Measurements from ENCODE around the gene CACNG4. TPM values are rescaled to one million over a fixed set of nuclear protein-coding genes. Genes with fewer than 3 reads are reported as not detected.

Gene CACNG4
- total RNA-seq, 4 donors from 2014 or later: 0.56 to 2.2 (median 1.1) TPM; not detected in 1

DNA sequence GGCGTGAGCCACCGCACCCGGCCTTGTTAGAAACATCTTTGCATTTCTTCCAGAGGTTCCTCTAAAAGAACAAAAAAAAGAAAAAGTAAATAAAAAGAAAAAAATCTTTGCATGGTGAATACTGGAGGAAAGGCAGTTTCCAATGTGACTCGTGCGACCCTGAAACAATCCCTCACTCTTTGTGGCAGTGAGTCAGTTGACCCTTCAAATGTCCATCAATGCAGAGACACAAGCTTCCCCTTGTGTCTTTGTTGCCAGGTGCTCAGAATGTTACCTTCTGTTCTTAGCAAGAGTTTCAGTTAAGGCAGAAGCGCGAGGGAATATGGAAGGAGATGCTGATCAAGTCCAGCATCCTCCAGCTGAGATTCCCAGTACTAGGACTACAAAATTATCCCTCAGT is 16.4 kb downstream of the CACNG4 start:
- no peak for DNase-seq (ENCODE audit: low spot score)
- TF ChIP-seq, protein P1, sequence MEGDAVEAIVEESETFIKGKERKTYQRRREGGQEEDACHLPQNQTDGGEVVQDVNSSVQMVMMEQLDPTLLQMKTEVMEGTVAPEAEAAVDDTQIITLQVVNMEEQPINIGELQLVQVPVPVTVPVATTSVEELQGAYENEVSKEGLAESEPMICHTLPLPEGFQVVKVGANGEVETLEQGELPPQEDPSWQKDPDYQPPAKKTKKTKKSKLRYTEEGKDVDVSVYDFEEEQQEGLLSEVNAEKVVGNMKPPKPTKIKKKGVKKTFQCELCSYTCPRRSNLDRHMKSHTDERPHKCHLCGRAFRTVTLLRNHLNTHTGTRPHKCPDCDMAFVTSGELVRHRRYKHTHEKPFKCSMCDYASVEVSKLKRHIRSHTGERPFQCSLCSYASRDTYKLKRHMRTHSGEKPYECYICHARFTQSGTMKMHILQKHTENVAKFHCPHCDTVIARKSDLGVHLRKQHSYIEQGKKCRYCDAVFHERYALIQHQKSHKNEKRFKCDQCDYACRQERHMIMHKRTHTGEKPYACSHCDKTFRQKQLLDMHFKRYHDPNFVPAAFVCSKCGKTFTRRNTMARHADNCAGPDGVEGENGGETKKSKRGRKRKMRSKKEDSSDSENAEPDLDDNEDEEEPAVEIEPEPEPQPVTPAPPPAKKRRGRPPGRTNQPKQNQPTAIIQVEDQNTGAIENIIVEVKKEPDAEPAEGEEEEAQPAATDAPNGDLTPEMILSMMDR (IDR thresholded peaks at IDR 0.05): no peak
- no peak for ATAC-seq (ENCODE audit: low FRiP score)

DNA sequence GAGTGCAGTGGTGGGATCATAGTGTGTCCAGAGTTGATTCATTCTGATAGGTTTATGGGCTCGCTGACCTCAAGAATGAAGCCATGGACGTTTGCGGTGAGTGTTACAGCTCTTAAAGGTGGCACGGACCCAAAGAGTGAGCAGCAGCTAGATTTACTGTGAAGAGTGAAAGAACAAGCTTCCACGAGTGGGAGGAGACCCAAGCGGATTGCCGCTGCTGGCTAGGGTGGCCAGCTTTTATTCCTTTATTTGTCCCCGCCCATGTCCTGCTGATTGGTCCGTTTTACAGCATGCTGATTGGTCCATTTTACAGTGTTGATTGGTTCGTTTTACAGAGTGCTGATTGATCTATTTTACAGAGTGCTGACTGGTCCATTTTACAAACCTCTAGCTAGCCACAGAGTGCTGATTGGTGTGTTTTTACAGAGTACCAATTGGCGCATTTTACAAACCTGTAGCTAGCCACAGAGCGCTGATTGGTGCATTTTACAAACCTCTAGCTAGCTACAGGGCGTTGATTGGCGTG is 17.5 kb downstream of the CACNG4 start:
- no peak for ATAC-seq (ENCODE audit: low FRiP score)
- no peak for DNase-seq (ENCODE audit: low spot score)
- TF ChIP-seq, protein P1 (IDR thresholded peaks at IDR 0.05): no peak

DNA sequence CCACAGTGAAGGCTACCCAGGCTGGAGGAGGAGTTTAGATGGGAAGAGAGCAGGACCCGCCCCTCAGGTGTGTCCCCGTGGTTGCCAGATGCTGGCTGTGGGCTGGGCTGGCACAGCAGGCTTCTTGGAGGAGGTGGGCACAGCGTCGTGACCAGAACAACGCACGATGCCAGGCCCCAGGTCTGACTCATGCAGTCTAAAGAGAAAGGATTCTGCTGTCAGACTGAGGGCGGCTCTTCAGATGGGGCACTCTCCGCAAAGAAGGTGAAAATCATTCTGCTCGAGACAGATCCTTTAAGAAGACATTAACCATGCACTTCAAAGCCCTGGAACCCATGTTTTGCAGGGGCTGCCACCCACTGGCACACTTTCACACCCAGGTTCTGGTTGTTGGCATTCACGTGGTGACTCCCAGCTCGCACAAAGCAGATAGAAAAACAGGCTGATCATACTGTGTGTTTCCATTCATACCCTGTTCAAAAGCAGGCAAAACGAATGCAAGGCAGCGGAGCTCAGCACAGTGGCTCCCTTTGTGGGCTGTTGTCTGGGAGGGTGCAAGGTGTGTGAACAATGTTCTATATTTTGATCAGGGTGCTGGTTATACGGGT is 19.0 kb downstream of the CACNG4 start:
- no peak for DNase-seq (ENCODE audit: low spot score)
- TF ChIP-seq, protein P1 (IDR thresholded peaks at IDR 0.05): no peak
- no peak for ATAC-seq (ENCODE audit: low FRiP score)

DNA sequence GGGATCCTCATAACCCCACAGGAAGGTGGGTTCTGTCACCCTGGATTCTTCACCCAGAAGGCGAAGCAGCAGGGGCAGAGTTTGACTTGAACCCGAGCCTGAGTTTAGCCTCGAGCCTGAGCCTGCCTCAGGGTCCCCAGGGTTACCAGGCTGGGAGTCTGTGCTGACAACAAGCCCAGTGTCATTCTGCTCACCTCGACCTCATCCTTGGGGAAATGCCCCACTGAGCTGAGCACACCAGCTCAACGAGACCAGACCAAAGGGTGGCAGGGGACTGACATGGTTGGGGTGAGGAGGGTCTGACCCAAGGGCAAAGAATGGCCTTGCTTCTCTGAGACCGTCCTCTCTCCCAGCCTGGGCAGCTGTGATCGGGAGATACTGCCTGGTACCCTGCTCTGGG is 20.2 kb downstream of the CACNG4 start:
- DNase-seq (ENCODE audit: low spot score) (no peak), ATAC-seq (ENCODE audit: low FRiP score) (no peak)
- TF ChIP-seq, protein P1 (IDR thresholded peaks at IDR 0.05): no peak

DNA sequence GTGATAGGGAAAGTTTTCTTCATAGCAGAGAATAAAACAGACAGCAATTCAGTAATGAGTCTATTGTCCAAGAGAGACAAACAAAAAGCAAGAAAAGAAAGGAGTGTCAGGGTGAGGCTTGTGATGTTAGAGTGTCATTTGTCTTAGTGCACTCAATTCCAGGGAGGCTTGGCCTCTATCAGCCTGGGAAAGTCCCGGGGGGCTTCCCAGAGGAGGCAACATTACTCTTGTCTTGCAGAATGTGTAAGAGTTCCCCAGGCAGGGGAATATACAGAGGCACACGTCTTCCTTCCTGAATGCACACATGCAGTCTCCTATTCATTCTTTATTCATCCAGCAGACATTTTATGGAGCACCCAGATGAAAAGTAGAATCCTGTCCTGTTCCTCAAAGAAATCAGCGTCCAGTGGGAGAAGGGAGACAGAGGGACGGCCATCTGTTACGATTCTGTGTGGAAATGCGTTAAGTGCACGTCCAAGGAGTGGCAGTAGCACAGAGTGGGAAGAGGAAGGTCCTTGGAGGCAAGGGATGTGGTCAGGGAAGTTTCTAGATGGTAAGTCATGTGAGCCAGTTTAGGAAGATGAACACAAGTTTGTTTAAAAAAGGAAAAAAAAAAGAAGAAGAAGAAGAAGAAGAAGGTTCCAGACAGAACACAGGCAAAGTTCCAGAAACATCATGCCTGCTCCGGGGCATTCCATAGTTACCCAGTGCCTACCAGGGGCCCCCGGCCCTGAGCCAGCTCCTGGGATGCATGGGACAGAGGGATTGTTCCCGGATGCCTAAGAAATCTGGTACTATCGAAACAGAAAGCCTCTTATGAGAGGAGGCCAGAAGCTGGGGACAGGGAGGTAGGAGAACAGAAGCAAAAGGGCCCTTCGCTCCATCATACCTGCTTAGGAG is 21.1 kb downstream of the CACNG4 start:
- no peak for ATAC-seq (ENCODE audit: low FRiP score)
- DNase-seq (ENCODE audit: low spot score): no peak
- TF ChIP-seq, protein P1 (IDR thresholded peaks at IDR 0.05): no peak

DNA sequence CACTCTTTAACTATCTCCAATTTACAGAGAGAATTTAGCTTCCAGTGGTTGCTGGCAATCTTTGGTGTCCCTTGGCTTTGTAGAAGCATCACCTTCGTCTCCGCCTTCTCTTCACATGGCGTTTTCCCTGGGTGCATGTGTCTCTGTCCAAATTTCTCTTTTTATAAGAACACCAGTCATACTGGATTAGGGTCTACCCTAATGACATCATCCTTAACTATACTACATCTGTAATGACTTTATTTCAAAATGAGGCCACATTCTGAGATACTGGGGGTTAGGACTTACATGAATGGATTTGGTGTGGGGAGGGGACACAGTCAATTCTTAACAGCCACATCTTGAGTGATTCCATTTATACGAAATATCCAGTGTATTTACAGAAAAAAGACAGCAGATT is 22.2 kb downstream of the CACNG4 start:
- DNase-seq (ENCODE audit: low spot score) (no peak), ATAC-seq (ENCODE audit: low FRiP score) (no peak)
- TF ChIP-seq, protein P1 (IDR thresholded peaks at IDR 0.05): no peak
